GM21528 (cell line): Measurements from ENCODE around the gene NPW.

Experiments used
- ATAC-seq: cut with Tn5 transposase; IDR thresholded peaks from one replicate; pipeline ENCODE4 v1.9.1; 2021; ENCODE audit warnings: mild to moderate bottlenecking, moderate library complexity; ENCODE audit not compliant: unreplicated experiment, low FRiP score

The NPW gene

DNA sequence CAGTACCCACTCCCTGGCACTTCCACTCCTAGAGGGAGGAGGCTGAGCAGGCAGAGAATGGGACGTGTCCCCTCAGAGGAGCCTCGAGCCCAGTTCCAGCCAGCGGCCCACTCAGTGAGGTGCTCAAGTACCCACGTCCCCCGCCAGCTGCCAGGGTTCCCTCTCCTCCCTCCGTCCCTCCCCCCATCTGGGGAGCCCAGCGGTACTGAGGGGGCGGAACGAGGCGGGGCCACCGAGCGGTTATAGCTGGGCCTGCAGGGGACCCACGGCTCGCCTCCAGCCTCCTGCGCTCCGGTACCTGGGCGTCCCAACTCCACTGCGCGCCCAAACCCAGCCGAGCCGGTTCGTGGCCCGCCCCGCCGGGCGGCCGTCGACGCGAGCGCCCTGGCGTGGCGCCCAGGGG is at the start of gene NPW:
NPW (plus strand) TSS at position 268 of the 403 bp plus-strand sequence.
- ATAC-seq = no peak

DNA sequence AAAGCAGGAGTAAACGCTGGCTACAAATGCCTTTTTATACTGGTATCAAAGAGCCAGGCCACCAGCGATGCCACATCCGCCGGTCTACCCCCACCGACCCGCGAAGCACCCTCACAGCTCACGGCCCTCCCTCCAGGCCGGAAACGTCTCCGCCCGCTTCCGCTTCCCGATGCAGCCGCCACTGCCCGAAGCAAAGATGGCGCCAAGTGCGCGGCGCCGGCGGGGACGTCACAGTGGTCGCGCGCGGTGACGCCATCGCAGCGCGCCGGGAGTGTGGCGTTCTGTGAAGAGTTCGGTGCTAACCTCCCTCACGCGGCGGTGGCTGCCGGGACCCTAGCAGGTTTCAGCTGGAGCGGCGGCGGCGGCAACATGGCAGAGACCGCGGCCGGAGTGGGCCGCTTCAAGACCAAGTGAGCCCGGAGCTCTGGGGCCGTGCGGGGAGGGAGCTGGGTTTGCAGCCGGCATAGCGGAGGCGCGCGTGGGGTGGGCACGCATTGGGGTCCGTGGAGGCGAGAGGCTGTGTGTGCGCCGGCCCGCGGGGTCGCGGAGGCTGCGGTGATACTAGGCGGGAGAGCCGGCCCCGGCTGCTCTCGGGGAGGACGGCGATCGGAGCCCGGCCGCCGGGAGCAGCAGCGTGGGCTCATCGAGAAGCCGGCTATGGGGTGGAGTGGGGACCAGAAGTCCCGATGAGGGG is 47.6 kb upstream of the NPW start, which contains the start of gene TBL3:
TBL3 (plus strand) TSS at position 258 of the 694 bp plus-strand sequence; CDS start at position 370, 112 bp downstream.
- ATAC-seq = peak; percentile 59

DNA sequence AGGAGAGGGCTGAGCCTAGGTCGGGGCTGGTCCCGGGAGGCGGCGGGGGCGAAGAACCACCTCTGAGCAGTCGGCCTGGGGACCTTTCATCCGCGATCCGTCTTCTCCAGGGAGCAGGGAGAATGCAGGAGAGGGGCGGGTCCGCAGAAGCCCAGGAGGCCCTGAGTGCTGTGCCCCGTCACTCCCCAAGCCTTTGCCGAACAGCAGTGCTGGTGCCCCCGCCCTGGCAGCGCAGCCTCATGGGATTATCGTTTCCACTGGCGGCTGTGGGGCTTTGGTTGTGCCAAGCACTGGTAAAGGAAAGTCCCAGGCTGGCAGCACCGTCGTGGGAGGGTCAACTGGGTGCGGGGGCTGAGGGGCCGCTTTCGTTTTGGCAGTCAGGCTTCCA is 47.1 kb upstream of the NPW start:
- ATAC-seq = peak; percentile 2

DNA sequence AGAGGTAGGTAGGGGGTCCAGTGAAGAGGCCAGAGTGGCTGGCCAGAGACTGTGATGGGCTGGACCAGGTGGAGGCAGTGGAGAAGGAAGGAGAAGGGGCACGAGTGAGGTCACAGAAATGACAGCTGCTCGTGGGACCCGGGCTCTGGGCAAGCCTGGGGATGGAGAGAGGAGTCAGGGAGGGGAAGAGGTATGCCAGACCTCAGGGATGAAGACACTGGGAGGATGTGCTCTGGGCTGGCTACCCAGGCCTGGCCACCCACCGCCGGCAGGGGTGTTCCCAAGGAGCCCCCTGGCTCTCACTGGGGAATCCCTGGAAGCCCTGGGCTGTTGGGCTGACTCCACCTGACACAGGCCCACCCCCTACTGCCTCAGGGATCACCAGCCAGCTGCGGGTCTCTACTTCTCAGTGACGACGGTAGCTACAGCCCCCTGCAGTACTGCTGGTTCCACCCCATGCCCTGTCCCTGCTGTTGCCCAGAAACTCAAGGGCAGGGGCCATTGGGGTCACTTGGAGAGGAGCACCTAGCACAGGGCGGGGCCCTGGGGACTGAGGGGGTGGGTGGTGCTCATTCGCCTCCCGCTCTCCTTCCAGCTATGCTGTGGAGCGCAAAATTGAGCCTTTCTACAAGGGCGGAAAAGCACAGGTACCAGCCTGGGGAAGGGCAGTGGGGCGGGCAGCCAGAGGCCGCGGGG is 46.0 kb upstream of the NPW start:
- no peak for ATAC-seq

DNA sequence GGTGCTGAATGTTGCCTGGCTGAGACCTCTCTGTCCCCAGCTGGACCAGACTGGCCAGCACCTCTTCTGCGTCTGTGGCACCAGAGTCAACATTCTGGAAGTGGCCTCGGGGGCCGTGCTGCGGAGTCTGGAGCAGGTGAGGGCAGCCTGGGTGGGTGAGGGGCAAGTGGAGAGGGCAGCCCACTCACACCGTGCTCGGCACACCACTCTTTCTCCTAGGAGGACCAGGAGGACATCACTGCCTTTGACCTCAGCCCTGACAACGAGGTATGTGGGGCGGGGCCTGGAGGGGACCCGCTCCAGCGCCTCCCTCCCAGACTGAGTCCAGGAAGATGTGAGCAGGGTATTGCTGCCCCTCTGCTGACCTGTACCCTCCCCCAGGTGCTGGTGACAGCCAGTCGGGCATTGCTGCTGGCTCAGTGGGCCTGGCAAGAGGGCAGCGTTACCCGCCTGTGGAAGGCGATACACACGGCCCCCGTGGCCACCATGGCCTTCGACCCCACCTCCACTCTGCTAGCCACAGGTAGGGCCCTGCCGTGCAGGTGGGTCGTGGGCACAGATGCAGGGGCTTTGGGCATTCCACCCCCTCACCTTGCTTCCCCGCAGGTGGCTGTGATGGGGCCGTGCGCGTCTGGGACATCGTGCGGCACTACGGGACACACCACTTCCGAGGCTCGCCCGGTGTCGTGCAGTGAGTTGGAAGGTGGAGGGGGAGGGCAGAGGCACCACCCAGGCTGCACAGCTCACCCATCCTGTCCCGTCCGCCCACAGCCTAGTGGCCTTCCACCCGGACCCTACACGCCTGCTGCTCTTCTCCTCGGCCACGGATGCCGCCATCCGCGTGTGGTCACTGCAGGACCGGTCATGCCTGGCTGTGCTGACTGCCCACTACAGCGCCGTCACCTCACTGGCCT is 45.2 kb upstream of the NPW start:
- ATAC-seq = no peak

DNA sequence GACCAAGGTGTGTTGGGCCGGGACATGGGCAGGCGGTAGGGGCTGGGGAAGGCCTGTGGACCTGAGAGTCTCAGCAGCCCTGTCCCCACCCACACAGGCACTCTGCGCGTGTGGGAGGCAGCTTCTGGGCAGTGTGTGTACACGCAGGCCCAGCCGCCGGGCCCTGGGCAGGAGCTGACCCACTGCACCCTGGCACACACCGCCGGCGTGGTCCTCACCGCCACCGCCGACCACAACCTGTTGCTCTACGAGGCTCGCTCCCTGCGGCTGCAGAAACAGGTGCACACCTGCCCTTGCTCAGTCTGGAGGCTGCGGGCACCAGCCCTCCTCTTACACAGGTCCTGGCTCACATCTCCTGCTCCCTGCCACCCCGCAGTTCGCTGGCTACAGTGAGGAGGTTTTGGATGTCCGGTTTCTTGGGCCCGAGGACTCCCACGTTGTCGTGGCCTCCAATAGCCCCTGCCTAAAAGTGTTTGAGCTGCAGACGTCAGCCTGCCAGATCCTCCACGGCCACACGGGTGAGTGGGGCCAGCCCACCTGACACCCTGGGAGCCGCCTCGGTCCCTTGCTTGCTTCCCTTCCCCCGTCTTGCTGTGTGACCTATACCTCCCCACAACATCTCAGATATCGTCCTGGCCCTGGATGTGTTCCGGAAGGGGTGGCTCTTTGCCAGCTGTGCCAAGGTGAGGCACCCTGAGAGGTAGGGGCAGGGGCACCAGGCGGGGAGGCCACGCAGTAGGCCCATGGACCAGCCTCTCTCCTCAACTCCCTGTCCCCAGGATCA is 44.0 kb upstream of the NPW start:
- no peak for ATAC-seq

DNA sequence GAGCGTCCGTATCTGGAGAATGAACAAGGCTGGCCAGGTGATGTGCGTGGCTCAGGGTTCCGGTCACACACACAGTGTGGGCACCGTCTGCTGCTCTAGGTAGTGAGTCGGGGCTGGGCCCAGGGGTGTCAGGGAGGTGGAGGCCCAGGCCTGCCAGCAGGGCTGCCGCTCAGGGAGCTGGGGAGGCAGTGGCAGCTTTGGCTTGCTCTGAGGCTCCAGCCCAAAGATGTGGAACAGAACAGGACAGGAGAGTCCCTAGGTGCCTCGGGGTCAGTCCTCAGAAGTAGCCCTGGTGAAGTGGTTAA is 43.4 kb upstream of the NPW start:
- no peak for ATAC-seq

DNA sequence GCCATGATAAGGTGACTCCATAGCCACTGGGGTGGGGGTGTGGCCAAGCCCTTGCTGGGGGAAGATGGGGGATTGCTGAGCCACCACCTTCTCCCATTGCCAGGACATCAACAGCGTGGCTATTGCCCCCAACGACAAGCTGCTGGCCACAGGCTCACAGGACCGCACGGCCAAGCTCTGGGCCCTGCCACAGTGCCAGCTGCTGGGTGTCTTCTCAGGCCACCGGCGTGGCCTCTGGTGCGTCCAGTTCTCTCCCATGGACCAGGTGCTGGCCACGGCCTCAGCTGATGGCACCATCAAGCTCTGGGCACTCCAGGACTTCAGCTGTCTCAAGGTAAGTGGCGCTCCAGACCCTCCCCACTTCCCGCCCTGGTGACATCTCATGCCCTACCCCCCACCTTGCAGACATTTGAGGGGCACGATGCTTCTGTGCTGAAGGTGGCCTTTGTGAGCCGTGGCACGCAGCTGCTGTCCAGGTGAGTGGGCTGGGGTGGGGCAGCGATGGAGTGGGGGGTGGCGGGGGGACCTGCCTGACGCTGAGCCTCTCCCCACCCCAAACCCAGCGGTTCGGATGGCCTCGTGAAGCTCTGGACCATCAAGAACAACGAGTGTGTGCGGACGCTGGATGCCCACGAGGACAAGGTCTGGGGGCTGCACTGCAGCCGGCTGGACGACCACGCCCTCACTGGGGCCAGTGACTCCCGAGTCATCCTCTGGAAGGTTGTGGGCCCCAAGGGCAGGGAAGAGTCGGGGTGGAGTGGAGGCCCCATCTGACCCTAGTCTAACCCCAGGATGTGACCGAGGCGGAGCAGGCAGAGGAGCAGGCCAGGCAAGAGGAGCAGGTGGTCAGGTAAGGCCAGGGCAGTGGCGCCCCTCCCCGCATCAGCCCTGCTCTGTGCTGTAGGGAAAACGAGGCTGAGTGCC is 42.4 kb upstream of the NPW start:
- no peak for ATAC-seq

DNA sequence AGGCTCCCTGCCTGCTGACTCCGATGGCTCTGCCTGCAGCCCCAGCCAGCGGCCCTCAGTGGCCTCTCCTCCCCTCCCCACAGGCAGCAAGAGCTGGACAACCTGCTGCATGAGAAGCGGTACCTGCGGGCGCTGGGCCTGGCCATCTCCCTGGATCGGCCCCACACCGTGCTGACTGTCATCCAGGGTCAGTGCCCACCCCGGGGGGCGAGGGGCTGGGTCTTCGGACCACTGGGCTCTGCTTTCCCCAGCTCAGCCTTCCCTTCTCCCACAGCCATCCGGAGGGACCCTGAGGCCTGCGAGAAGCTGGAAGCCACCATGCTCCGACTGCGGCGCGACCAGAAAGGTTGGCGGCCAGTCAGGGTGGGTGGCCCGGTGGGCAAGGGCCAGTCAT is 41.7 kb upstream of the NPW start:
- ATAC-seq = no peak

DNA sequence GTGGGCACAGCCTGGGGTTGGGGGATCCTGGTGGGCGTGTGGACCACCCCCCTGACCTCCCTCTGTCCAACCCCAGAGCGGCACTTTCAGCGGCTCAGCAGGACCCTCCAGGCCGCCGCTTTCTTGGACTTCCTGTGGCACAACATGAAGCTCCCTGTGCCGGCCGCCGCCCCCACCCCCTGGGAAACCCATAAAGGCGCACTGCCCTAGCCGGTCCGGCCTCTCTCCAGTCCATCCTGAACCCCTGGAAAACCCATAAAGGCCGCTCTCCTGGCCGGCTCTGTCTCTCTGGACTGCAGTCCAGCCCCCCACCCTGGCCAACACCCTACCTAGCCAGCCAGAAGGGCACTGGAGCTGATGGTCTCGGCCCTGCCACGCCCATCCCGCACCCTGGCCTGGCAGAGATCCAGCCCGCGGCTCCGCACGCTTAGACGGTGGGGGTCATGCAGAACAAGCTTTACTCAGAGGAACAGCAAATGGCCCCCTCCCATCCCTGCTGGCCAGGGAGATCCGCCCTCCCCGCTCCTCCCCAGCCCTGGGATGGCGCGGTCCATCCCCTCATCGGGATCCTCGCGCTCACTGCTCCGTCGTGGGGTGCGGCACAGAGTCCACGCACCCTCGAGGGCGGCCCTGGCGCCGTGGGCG is 41.0 kb upstream of the NPW start:
- ATAC-seq = no peak

DNA sequence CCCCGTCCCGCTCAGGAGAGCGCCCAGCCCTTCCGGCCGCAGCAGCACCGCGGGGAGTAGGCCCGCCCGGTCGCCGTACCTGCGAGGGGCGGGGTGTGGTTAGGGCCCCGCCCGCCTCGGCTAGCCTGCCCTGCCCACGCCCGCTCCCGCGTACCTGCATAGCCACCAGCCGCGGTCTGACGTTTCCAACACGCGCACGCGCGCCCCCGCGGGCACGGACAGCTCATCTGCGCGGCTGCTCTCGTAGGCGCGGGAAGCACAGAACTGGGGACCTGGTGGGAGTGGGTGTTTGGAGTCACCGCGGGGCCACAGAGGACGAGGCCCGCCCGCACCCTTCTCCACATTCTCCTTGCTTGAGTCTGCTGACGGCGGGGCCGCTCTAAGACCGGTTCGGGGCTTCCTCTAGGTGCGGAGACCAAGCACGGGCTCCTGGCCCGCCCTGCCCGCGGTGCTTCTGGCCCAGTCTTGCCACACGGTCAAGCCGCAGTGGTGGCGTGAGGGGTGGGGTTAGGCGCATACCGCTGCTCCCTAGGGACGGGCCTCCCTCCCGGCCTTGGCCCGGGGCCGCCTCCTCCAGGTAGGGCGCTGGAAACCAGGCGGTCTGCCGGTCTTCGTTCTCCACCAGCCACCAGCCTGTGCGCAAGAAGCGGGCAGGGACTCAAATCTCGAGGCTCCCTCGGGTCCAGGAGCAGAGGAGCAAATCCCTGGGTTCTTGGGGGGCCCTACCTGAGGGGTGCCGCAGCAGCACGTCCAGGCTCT is 40.1 kb upstream of the NPW start:
- ATAC-seq = no peak

DNA sequence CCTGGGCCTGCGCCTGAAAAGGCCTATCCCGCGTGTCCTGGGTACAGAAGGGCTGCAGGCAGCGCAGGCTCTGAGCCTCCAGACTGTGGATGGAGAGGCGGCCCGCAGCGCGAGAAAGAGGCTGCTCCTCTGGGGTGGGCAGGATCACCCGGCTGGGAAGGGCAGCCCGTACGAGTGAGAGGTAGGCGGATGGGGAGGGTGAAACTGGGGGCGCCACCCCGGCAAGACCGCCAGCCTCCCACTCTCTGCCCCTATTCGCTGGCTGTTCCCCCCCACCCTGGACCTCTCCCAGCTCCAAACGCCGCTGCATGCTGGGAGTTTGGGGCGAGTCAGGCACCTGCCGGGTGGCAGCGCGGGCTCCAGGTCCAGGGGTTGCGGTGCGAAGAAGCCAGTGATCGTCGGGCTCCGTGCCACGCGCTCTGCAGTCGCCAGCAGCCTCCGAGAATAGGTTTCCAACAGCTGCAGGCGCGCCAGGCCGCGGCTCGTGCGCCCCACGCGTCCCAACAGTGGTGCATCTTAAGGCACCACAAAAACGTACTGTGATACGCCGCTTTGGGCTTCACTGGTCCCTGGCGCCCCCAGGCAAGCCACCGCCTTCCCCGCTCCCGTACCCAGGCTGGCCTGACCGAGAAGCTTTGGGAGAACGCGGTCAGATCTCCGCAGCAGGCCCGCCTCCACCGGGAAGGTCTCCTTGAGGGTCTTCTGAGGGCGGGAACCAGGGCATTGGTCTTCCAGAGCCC is 39.4 kb upstream of the NPW start:
- ATAC-seq = no peak

DNA sequence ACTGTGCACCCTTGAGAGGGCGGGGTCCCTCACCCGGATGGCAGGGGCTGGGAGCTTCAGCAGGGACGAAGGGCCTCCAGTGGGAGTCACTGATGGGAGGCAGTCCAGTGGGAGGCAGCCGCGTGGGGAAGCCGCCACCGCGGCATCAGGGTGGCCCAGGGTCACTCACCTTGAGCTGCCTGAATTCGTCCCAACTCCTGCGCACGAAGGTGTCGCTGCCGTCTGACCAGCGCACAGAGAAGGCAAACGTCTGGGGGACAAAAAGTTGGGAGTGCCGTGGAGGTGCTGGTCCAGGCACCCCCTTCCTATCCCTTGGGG is 38.9 kb upstream of the NPW start:
- ATAC-seq = no peak

DNA sequence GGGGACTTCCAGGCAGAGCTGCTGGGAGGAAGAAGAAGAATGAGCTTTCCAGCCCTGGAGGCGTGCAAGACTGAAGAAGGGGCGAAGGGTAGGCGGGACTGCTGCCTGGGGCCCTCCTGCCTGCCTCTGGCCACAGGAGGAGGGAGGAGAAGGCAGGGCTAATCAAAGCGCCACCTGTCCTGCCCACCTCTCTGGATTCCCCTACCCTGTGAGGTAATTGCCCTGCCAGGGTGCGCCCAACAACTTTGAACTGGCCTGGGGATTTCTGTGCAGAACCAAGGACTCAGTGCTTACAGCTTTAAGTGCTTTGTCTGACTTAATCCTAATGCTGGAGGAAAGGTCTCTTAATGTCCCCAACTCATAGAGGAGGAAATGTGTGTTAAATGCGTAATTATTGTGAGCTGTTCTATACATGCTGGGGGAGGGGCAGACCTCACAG is 38.2 kb upstream of the NPW start, which contains the start of gene NOXO1:
NOXO1 (minus strand) TSS at position 72 of the 439 bp plus-strand sequence. CDS start 290 bp downstream, outside the sequence.
- no peak for ATAC-seq

DNA sequence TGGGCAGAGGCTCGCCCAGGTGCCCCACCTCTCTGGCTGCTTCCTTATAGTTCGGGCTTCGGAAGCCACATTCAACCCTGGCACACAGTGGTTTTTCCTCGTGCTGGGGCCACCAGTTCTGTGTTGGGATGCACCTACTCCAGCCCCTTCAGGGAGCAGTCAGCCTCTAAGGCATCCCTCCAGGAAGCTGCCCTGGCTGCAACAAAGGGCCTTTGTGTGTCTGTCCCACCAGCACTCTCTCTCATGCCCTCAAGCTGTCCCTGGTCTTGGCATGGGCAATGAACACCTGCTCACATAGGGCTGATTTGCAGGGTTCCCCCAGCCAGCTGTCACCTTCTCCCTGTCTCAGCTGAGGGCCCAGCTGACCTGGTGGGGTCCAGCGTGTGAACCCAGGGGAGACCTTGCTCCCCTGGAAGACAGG is 37.6 kb upstream of the NPW start:
- no peak for ATAC-seq

DNA sequence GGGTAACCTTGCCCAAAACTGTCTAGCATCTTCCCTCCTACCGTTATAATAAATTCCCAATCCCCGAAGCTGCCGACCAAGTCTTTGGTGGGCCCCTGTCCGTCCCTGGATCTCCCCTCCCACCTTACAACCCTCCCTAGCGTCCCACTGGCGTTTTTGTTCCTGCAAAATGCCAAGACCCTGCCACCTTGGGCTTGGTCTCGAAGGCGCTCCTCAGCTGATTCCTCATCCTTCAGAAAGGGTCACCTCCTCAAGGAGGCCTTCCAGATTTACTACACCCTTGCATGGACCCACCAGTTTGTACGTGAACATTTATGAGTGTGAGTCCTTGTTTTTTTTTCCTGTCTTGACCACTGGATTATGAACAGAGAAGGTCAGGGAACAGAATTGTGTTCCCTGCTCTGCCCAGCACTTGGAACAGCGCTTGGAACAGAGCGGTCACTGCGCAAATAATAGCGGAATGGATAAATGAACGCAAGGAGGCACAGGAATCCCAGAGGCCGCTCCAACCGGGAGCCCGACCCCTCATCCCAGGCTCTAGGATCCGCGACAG is 36.5 kb upstream of the NPW start:
- ATAC-seq = peak; percentile 33
